Left ventricle myocardium inferior (tissue), 1 donor: ENCODE results near the gene TMEM107. TPM values are rescaled to one million over a fixed set of nuclear protein-coding genes. Genes with fewer than 3 reads are reported as not detected.

Source experiments
- DNase-seq: peaks from one replicate; pipeline ENCODE4 v3.0.0-alpha.2; 2020
- H3K27ac ChIP-seq: fragments of 200-600 bp; replicated peaks from 2 replicates; pipeline ENCODE4 v1.8.0; 2021
- H3K27me3 ChIP-seq: fragments of 200-600 bp; 2 replicates; pipeline ENCODE4 v1.8.0; 2021; ENCODE audit warnings: low read depth
- H3K36me3 ChIP-seq: fragments of 200-600 bp; 2 replicates; pipeline ENCODE4 v1.8.0; 2021
- H3K4me1 ChIP-seq: fragments of 200-600 bp; 2 replicates; pipeline ENCODE4 v1.8.0; 2021
- H3K4me3 ChIP-seq: fragments of 200-600 bp; 2 replicates; pipeline ENCODE4 v1.8.0; 2021; ENCODE audit warnings: mild to moderate bottlenecking, moderate library complexity
- H3K9me3 ChIP-seq: fragments of 200-600 bp; replicated peaks from 2 replicates; pipeline ENCODE4 v1.8.0; 2021
- CTCF ChIP-seq: fragments of 200-600 bp; IDR thresholded peaks from 2 replicates; pipeline ENCODE4 v1.8.0; 2021; ENCODE audit warnings: antibody characterized with exemption, mild to moderate bottlenecking, borderline replicate concordance
- intact Hi-C: fragments of 100-400 bp; cut with micrococcal nuclease; formaldehyde crosslinking; loops from one replicate; pipeline ENCODE4 v1.11.0; 2022
- total RNA-seq: library from RNA; stranded (reverse); fragmentation: NEBNext Ultra II Directional; extraction: Animal tissue kit (Norgen Biotek cat#: 25700); gene quantifications from one replicate; pipeline ENCODE4 v1.2.1, GENCODE V29; 2021
- donor health status: DM: no; HTN: yes; CAD: no; lungs with severe emphysema.

TMEM107 gene
- total RNA-seq, 1 donor from 2014 or later, result 7.9 TPM

- no peaks in the 10 kb centered on the region for H3K27me3 ChIP-seq
- peak overlapping the region; percentile 83 for H3K4me3 ChIP-seq
- H3K36me3 ChIP-seq, result no peaks in the 10 kb centered on the region
- H3K27ac ChIP-seq, result peak overlapping the region; percentile 95
- DNase-seq, result peak; percentile 91
- peak; percentile 51 for TF ChIP-seq CTCF
- no peaks in the 10 kb centered on the region for H3K9me3 ChIP-seq
- H3K4me1 ChIP-seq, result peaks cover 51% of the 10 kb centered on the region
- intact Hi-C loops, result loop anchor here (5.0 to 10.0 kb wide), 2 partner anchors 35 to 62 kb away; partner anchors contain the start of gene HES7
Observed at GRCh38 chr17:8186787-8187516, 10.8 kb upstream of the TMEM107 start.

- no peaks in the 10 kb centered on the region for H3K36me3 ChIP-seq
- H3K4me1 ChIP-seq, result peaks cover 49% of the 10 kb centered on the region
- H3K9me3 ChIP-seq, result no peaks in the 10 kb centered on the region
- H3K4me3 ChIP-seq, result peak overlapping the region; percentile 83
- no peaks in the 10 kb centered on the region for H3K27me3 ChIP-seq
- peak overlapping the region; percentile 95 for H3K27ac ChIP-seq
- no peak for TF ChIP-seq CTCF
- intact Hi-C loops, result loop anchor here (5.0 to 10.0 kb wide), 2 partner anchors 36 to 62 kb away; partner anchors contain the start of gene HES7
- DNase-seq, result no peak
Observed at GRCh38 chr17:8186446-8186786, 10.2 kb upstream of the TMEM107 start.

GRCh38 chr17:8185582-8186445 is 9.6 kb upstream of the TMEM107 start:
- intact Hi-C loops, result loop anchor here (5.0 to 10.0 kb wide), 2 partner anchors 36 to 61 kb away; partner anchors contain the start of gene HES7
- no peaks in the 10 kb centered on the region for H3K9me3 ChIP-seq
- peak; percentile 84 for DNase-seq
- no peaks in the 10 kb centered on the region for H3K27me3 ChIP-seq
- H3K4me3 ChIP-seq, result peak overlapping the region; percentile 83
- no peak for TF ChIP-seq CTCF
- H3K36me3 ChIP-seq, result no peaks in the 10 kb centered on the region
- peak overlapping the region; percentile 95 for H3K27ac ChIP-seq
- H3K4me1 ChIP-seq, result peaks cover 43% of the 10 kb centered on the region

- peak overlapping the region; percentile 87 for H3K27ac ChIP-seq
- no peak for DNase-seq
- peak overlapping the region; percentile 77 for H3K4me3 ChIP-seq
- peaks cover 51% of the 10 kb centered on the region for H3K4me1 ChIP-seq
- H3K9me3 ChIP-seq, result no peaks in the 10 kb centered on the region
- intact Hi-C loops, result no loop called here
- no peak for TF ChIP-seq CTCF
- no peaks in the 10 kb centered on the region for H3K27me3 ChIP-seq
- no peaks in the 10 kb centered on the region for H3K36me3 ChIP-seq
Observed at GRCh38 chr17:8176998-8177731, 985 bp upstream of the TMEM107 start.

GRCh38 chr17:8175795-8176196 is 384 bp downstream of the TMEM107 start:
- H3K4me3 ChIP-seq, result peak overlapping the region; percentile 77
- H3K27me3 ChIP-seq, result no peaks in the 10 kb centered on the region
- intact Hi-C loops, result no loop called here
- DNase-seq, result no peak
- H3K36me3 ChIP-seq, result no peaks in the 10 kb centered on the region
- no peaks in the 10 kb centered on the region for H3K9me3 ChIP-seq
- no peak for TF ChIP-seq CTCF
- peak overlapping the region; percentile 87 for H3K27ac ChIP-seq
- H3K4me1 ChIP-seq, result peaks cover 45% of the 10 kb centered on the region
